H9 (cell line): ENCODE measurements around the gene SRRD. TPM values are rescaled to one million over a fixed set of nuclear protein-coding genes. Genes with fewer than 3 reads are reported as not detected.

ENCODE experiments used
- DNase-seq: peaks from one replicate; pipeline ENCODE4 v3.0.0-alpha.2; 2017
- H2AFZ ChIP-seq: one replicate; pipeline ENCODE4 v1.6.1; 2013; ENCODE audit warnings: mild to moderate bottlenecking, low read length, control low read depth, moderate library complexity
- H2AK5ac ChIP-seq: 2 replicates; pipeline ENCODE4 v1.6.1; 2013; ENCODE audit warnings: low read length, control low read depth, mixed read lengths; ENCODE audit not compliant: insufficient read length
- H2BK120ac ChIP-seq: one replicate; pipeline ENCODE4 v1.6.1; 2013; ENCODE audit warnings: low read depth, mild to moderate bottlenecking, low read length, control low read depth, inconsistent platforms; ENCODE audit not compliant: poor library complexity, severe bottlenecking
- H2BK12ac ChIP-seq: 2 replicates; pipeline ENCODE4 v1.6.1; 2013; ENCODE audit warnings: low read length, control low read depth, mixed read lengths, low read depth; ENCODE audit not compliant: insufficient read length
- H2BK15ac ChIP-seq: 2 replicates; pipeline ENCODE4 v1.6.1; 2013; ENCODE audit warnings: low read depth, low read length, control low read depth
- H2BK20ac ChIP-seq: one replicate; pipeline ENCODE4 v1.6.1; 2013; ENCODE audit warnings: low read depth, mild to moderate bottlenecking, low read length, control low read depth, inconsistent platforms; ENCODE audit not compliant: poor library complexity, severe bottlenecking
- H2BK5ac ChIP-seq: 2 replicates; pipeline ENCODE4 v1.6.1; 2013; ENCODE audit warnings: low read length, control low read depth, mixed read lengths; ENCODE audit not compliant: insufficient read length
- H3K14ac ChIP-seq: 2 replicates; pipeline ENCODE4 v1.6.1; 2013; ENCODE audit warnings: low read length, control low read depth; ENCODE audit not compliant: insufficient read depth
- H3K18ac ChIP-seq: 2 replicates; pipeline ENCODE4 v1.6.1; 2013; ENCODE audit warnings: low read depth, mild to moderate bottlenecking, mixed read lengths, low read length, control low read depth; ENCODE audit not compliant: insufficient read length
- H3K23ac ChIP-seq: 2 replicates; pipeline ENCODE4 v1.6.1; 2013; ENCODE audit warnings: low read length, control low read depth, mixed read lengths, low read depth; ENCODE audit not compliant: insufficient read length
- H3K23me2 ChIP-seq: 2 replicates; pipeline ENCODE4 v1.6.1; 2013; ENCODE audit warnings: low read depth, mild to moderate bottlenecking, mixed read lengths, low read length, control low read depth; ENCODE audit not compliant: insufficient read length, poor library complexity, severe bottlenecking
- H3K27ac ChIP-seq: 2 replicates; pipeline ENCODE4 v1.5.1; 2013; ENCODE audit warnings: low read length, control low read depth, mixed read lengths, low read depth; ENCODE audit not compliant: insufficient read length
- H3K27me3 ChIP-seq: 2 replicates; pipeline ENCODE4 v1.6.1; 2013; ENCODE audit warnings: low read length, control low read depth, inconsistent platforms; ENCODE audit not compliant: insufficient read depth
- H3K4ac ChIP-seq: 2 replicates; pipeline ENCODE4 v1.6.1; 2013; ENCODE audit warnings: low read depth, mild to moderate bottlenecking, control low read depth, inconsistent platforms, low read length, moderate library complexity
- H3K4me1 ChIP-seq: 2 replicates; pipeline ENCODE4 v1.6.1; 2013; ENCODE audit warnings: low read length, control low read depth, inconsistent platforms; ENCODE audit not compliant: insufficient read depth
- H3K4me2 ChIP-seq: 2 replicates; pipeline ENCODE4 v1.6.1; 2013; ENCODE audit warnings: low read length, control low read depth, mixed read lengths; ENCODE audit not compliant: insufficient read length, insufficient read depth
- H3K56ac ChIP-seq: 2 replicates; pipeline ENCODE4 v1.6.1; 2013; ENCODE audit warnings: low read depth, mild to moderate bottlenecking, mixed read lengths, low read length, control low read depth; ENCODE audit not compliant: insufficient read length
- H3K79me1 ChIP-seq: 2 replicates; pipeline ENCODE4 v1.6.1; 2013; ENCODE audit warnings: low read depth, mild to moderate bottlenecking, moderate library complexity, low read length, control low read depth, inconsistent platforms; ENCODE audit not compliant: insufficient read depth, poor library complexity, severe bottlenecking
- H3K79me2 ChIP-seq: 2 replicates; pipeline ENCODE4 v1.6.1; 2013; ENCODE audit warnings: low read length, control low read depth, inconsistent platforms; ENCODE audit not compliant: insufficient read depth
- H3K9ac ChIP-seq: 2 replicates; pipeline ENCODE4 v1.6.1; 2013; ENCODE audit warnings: low read length, control low read depth, mixed read lengths; ENCODE audit not compliant: insufficient read length; ENCODE audit errors: extremely low read depth
- H3K9me3 ChIP-seq: one replicate; pipeline ENCODE4 v1.6.1; 2013; ENCODE audit warnings: low read depth, low read length, inconsistent platforms; ENCODE audit not compliant: control insufficient read depth
- H3T11ph ChIP-seq: one replicate; pipeline ENCODE4 v1.6.1; 2013; ENCODE audit warnings: mild to moderate bottlenecking, low read length, control low read depth, inconsistent platforms
- H4K20me1 ChIP-seq: one replicate; pipeline ENCODE4 v1.6.1; 2013; ENCODE audit not compliant: control insufficient read depth, insufficient read length, insufficient read depth
- H4K5ac ChIP-seq: 2 replicates; pipeline ENCODE4 v1.6.1; 2013; ENCODE audit warnings: low read depth, mild to moderate bottlenecking, mixed read lengths, low read length, control low read depth; ENCODE audit not compliant: insufficient read length
- H4K8ac ChIP-seq: replicated peaks from 2 replicates; pipeline ENCODE4 v1.6.1; 2013; ENCODE audit warnings: low read length, control low read depth, mixed read lengths, low read depth; ENCODE audit not compliant: insufficient read length
- H4K91ac ChIP-seq: 2 replicates; pipeline ENCODE4 v1.6.1; 2013; ENCODE audit warnings: low read depth, mild to moderate bottlenecking, moderate library complexity, mixed read lengths, low read length, control low read depth; ENCODE audit not compliant: insufficient read length
- H3K27ac Mint-ChIP-seq, 3 experiments: 2 replicates in 2 of 3; 3 replicates in 1 of 3; pipeline ENCODE4 v1.8.0; 2020 to 2021; ENCODE audit warnings: mixed read lengths in 3 of 3, mild to moderate bottlenecking in 1 of 3, moderate library complexity in 1 of 3
- H3K27me3 Mint-ChIP-seq: 2 replicates; pipeline ENCODE4 v1.8.0; 2021; ENCODE audit warnings: low read depth, mild to moderate bottlenecking, moderate library complexity, mixed read lengths
- H3K36me3 Mint-ChIP-seq, 3 experiments: 2 replicates in 2 of 3; 3 replicates in 1 of 3; pipeline ENCODE4 v1.8.0; 2020 to 2021; ENCODE audit warnings: low read depth in 3 of 3, mixed read lengths in 3 of 3; ENCODE audit not compliant: insufficient read depth in 1 of 3
- H3K4me1 Mint-ChIP-seq, 2 experiments: 2 replicates each; pipeline ENCODE4 v1.8.0; 2020; ENCODE audit warnings: mixed read lengths in 2 of 2
- H3K4me3 Mint-ChIP-seq, 2 experiments: 2 replicates in 1 of 2; 3 replicates in 1 of 2; pipeline ENCODE4 v1.8.0; 2020 to 2021; ENCODE audit warnings: mild to moderate bottlenecking in 2 of 2, mixed read lengths in 2 of 2, moderate library complexity in 1 of 2
- H3K9me3 Mint-ChIP-seq, 2 experiments: 2 replicates in 1 of 2; 3 replicates in 1 of 2; pipeline ENCODE4 v1.8.0; 2020; ENCODE audit warnings: mild to moderate bottlenecking in 2 of 2, mixed read lengths in 2 of 2, moderate library complexity in 1 of 2
- CTCF ChIP-seq: fragments of 200-600 bp; sonication (generic); conservative IDR thresholded peaks from 3 replicates; pipeline ENCODE4 v1.8.0; 2021; ENCODE audit warnings: antibody characterized with exemption, mild to moderate bottlenecking
- total RNA-seq: library from RNA; stranded (reverse); gene quantifications from 2 replicates; pipeline ENCODE4 v1.2.1, GENCODE V29; 2021

SRRD gene
- total RNA-seq, 1 experiment from 2014 or later, result 36.0 TPM

GRCh38 chr22:26474682-26475081 lies 9.0 kb upstream of the SRRD start:
- Histone ChIP-seq H3K9ac (no peak overlapping the region), H2BK12ac (no peak overlapping the region), H3K56ac (no peak overlapping the region), H3K14ac (no peak overlapping the region), H2BK120ac (no peak overlapping the region), H3K4ac (no peak overlapping the region), H3K18ac (no peak overlapping the region), H2AFZ (no peak overlapping the region), H3K79me2 (peaks cover 2% of the 10 kb centered on the region; the same call in 1 of the 2 replicates), H3K9me3 (no peaks in the 10 kb centered on the region), H4K20me1 (no peaks in the 10 kb centered on the region), H3K27me3 (no peaks in the 10 kb centered on the region), H2BK5ac (no peak overlapping the region), H2BK20ac (no peak overlapping the region), H3K4me1 (no peaks in the 10 kb centered on the region), H3K4me2 (no peak overlapping the region), H3K23me2 (no peaks in the 10 kb centered on the region), H2AK5ac (no peak overlapping the region), H3T11ph (no peak overlapping the region), H3K23ac (no peak overlapping the region), H2BK15ac (no peak overlapping the region), H3K27ac (no peak overlapping the region), H4K91ac (no peak overlapping the region), H4K5ac (no peak overlapping the region), H3K79me1 (no peaks in the 10 kb centered on the region), H4K8ac (no peak overlapping the region)
- Mint-ChIP-seq H3K36me3 (peaks cover 32 to 81% (median 70%) of the 10 kb centered on the region in 3 experiments; a peak in 6 of 7 replicates), H3K27me3 (peaks cover 2% of the 10 kb centered on the region; the same call in 1 of the 2 replicates), H3K9me3 (no peaks in the 10 kb centered on the region), H3K4me3 (no peak overlapping the region), H3K4me1 (peaks cover 2 to 4% of the 10 kb centered on the region in 2 experiments), H3K27ac (no peak overlapping the region)
- TF ChIP-seq CTCF, result no peak
- DNase-seq, result no peak
